Lower leg skin (tissue), 3 donors: ENCODE data around the gene ERGIC3.

Source experiments
- CTCF ChIP-seq, 3 donors: fragments of 450-650 bp; IDR thresholded peaks; one replicate each; pipeline ENCODE4 v1.5.1; 2016; ENCODE audit warnings: antibody characterized with exemption in 3 of 3, mild to moderate bottlenecking in 3 of 3, moderate library complexity in 2 of 3
- POLR2A ChIP-seq, 2 donors: fragments of 450-650 bp; IDR thresholded peaks; one replicate each; pipeline ENCODE4 v1.6.1; 2016 to 2017; ENCODE audit warnings: antibody characterized with exemption in 2 of 2, mild to moderate bottlenecking in 1 of 2, moderate library complexity in 1 of 2

GRCh38 chr20:35600993-35601973 is 59.4 kb downstream of the ERGIC3 start:
- TF ChIP-seq CTCF (IDR thresholded peaks at IDR 0.05) (no peak), POLR2A (IDR thresholded peaks at IDR 0.05) (no peak)
